Mononuclear cell (primary cell): ENCODE data around the gene ZGRF1. TPM values are rescaled to one million over a fixed set of nuclear protein-coding genes. Genes with fewer than 3 reads are reported as not detected.
"Not testable (repeated sequence)": the region's sequence is repeated elsewhere in the genome, so short reads cannot be mapped to it uniquely, and the experiment has no call there.

Experiments used
- H3K27me3 ChIP-seq: 2 replicates; pipeline ENCODE4 v1.6.0; 2011; ENCODE audit warnings: low read length, control low read depth; ENCODE audit not compliant: insufficient read depth
- H3K4me1 ChIP-seq: 2 replicates; pipeline ENCODE4 v1.5.1; 2011; ENCODE audit warnings: mild to moderate bottlenecking, low read length, control low read depth; ENCODE audit not compliant: insufficient read depth
- H3K4me3 ChIP-seq: 2 replicates; pipeline ENCODE4 v1.5.1; 2011; ENCODE audit warnings: mild to moderate bottlenecking, low read length, moderate library complexity
- H3K9me3 ChIP-seq: 2 replicates; pipeline ENCODE4 v1.5.1; 2011; ENCODE audit warnings: low read depth, mild to moderate bottlenecking, control low read depth, low read length
- total RNA-seq: library from RNA; depleted of rRNA; stranded (reverse); fragments of >200 nt; gene quantifications from one replicate; pipeline ENCODE4 v1.2.3, GENCODE V29; 2012

The ZGRF1 gene
- total RNA-seq, 1 donor: 10.0 TPM

DNA sequence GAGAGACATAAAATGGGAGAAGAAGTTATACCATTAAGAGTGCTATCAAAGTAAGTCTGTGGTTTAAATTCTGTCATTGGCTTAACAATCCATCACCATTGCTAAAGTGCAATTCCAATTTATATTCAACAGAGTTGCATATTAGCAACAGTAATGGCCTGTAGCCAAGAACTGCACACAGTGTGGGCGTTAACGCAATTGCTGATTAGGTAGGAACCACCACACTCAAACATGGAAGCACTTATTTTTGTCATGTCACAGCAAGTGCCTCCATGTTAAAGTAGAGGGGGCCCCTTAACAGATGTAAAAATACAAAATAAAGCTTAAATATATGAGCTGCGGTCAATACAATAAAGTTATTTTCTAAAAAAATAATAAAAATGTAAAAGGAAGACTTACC lies 11.1 kb upstream of the ZGRF1 start:
- H3K4me3 ChIP-seq: no peak overlapping the region
- no peaks in the 10 kb centered on the region for H3K27me3 ChIP-seq
- peaks cover 5% of the 10 kb centered on the region for H3K4me1 ChIP-seq
- no peaks in the 10 kb centered on the region for H3K9me3 ChIP-seq

DNA sequence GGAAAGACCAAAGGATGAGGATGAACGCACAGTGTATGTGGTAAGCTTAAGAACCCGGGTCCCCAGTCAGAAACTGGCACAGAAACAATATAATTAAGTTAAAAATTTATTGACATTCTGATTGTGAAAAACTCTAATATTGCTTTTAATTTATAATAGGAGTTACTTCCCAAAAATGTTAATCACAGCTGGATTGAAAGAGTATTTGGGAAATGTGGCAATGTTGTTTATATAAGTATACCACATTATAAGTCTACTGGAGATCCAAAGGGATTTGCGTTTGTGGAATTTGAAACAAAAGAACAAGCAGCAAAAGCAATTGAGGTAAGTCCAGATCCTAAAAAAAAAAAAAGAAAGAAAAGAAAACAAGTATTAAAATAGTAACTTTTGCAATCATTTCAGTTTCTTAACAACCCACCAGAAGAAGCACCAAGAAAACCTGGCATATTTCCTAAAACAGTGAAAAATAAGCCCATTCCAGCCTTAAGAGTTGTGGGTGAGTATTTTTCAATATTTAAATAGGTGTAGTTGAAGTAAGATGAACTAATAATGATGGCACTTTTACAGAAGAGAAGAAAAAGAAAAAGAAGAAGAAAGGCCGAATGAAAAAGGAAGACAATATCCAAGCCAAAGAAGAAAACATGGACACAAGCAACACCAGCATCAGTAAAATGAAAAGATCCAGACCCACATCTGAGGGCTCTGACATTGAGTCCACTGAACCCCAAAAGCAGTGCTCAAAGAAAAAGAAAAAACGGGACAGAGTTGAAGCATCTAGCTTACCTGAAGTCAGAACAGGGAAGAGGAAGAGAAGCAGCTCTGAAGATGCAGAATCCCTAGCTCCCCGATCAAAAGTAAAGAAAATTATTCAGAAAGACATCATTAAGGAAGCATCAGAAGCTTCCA lies 10.2 kb upstream of the ZGRF1 start:
- Histone ChIP-seq H3K4me1 (peaks cover 9% of the 10 kb centered on the region), H3K27me3 (no peaks in the 10 kb centered on the region), H3K4me3 (no peak overlapping the region), H3K9me3 (no peaks in the 10 kb centered on the region)

DNA sequence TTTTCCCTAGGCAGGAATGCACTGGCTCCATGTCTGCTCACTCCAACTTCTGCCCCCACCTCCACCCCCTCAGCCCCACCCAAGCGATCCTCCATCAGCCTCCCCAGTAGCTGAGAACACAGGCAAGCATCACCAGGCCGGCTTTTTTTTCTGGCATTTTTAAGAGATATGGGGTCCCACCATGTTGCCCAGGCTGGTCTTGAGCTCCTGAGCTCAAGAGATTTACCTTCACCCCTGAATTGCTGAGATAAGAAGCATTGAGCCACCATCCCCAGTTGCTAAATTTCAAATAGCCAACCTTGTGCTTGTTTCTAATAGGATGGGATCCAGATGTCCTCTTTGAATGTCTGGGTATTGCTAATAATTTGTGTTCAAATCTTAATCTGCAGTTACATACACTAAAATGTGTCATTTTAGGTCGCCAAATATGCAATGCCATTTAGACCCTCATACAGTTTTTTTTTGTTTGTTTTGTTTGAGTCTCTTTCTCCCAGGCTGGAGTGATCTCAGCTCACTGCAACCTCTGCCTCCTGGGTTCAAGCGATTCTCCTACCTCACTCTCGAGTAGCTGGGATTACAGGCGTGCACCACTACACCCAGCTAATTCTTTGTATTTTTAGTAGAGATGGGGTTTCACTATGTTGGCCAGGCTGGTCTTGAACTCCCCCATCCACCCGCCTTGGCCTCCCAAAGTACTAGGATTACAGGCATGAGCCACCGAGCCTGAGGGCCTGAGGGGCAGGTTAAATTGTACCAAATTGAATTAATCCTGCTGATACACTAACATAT lies 9.0 kb upstream of the ZGRF1 start:
- Histone ChIP-seq H3K9me3 (no peaks in the 10 kb centered on the region), H3K4me1 (peaks cover 13% of the 10 kb centered on the region), H3K4me3 (no peak overlapping the region), H3K27me3 (no peaks in the 10 kb centered on the region)

DNA sequence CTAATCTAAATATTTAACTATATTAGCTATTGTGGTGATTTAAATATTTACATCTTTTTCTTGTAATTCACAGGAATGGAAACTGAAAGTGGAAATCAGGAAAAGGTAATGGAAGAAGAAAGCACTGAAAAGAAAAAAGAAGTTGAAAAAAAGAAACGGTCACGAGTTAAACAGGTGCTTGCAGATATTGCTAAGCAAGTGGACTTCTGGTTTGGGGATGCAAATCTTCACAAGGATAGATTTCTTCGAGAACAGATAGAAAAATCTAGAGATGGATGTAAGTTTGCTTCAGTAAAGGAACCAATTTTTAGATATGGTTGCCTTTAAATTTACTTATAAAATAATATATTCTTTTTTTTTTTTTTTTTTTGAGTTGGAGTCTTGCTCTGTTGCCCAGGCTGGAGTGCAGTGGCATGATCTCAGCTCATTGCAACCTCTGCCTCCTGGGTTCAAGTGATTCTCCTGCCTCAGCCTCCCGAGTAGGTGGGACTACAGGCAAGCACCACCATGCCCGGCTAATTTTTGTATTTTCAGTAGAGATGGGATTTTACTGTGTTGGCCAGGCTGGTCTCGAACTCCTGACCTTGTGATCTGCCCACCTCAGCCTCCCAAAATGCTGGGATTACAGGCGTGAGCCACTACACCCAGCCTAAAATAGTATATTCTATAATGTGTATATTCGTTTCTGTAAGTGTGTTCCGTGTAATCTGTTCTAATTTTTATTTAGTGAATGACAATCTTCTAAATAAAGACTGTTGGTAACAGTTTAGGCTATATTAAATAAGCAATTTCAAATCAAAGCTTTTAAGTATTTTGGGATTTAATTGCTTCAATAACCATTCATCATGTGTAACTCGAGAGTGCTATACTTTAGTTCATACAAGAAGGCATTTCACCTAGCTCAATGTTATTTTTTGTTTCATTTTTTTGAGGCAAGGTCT lies 8.2 kb upstream of the ZGRF1 start:
- not testable (repeated sequence) for H3K4me3 ChIP-seq, H3K9me3 ChIP-seq, H3K27me3 ChIP-seq
- peaks cover 13% of the 10 kb centered on the region for H3K4me1 ChIP-seq

DNA sequence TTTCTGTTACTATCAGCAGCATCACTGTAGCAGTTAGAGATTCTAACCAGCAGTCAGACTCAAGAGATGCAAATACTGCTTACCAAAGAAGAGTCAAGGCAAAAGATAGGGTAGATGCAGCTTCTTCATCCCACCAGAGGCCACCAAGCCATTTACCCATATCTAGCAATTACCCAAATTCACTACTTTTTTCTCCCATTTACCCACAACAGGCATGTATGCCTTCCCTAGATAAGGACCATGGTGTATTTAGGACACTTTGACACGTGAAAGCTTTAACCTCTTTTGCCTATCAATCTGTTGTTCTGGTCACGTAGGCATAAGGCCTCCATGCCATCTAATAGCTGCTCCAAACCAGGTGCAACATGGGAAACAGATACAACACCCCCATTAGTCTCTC lies 5.8 kb upstream of the ZGRF1 start:
- Histone ChIP-seq H3K27me3 (no peaks in the 10 kb centered on the region), H3K4me1 (peaks cover 23% of the 10 kb centered on the region), H3K4me3 (no peak overlapping the region), H3K9me3 (no peaks in the 10 kb centered on the region)

DNA sequence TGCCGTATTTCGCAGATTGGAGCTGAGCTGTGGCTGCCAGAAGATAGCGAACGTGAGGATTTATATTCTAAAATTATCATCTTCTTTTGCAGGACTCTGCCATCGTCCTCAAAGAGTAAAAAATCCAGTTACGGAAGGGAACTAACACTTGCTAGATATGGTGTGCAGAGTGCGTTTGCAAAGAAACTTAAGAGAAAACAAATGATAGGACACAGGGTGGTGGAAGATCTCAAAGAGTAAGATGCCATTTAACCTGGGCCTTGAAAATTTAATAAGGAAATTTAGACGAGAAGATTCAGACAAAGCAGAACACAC lies 800 bp upstream of the ZGRF1 start:
- H3K4me1 ChIP-seq: peaks cover 18% of the 10 kb centered on the region
- no peaks in the 10 kb centered on the region for H3K9me3 ChIP-seq
- peak overlapping the region; percentile 70 for H3K4me3 ChIP-seq
- no peaks in the 10 kb centered on the region for H3K27me3 ChIP-seq

DNA sequence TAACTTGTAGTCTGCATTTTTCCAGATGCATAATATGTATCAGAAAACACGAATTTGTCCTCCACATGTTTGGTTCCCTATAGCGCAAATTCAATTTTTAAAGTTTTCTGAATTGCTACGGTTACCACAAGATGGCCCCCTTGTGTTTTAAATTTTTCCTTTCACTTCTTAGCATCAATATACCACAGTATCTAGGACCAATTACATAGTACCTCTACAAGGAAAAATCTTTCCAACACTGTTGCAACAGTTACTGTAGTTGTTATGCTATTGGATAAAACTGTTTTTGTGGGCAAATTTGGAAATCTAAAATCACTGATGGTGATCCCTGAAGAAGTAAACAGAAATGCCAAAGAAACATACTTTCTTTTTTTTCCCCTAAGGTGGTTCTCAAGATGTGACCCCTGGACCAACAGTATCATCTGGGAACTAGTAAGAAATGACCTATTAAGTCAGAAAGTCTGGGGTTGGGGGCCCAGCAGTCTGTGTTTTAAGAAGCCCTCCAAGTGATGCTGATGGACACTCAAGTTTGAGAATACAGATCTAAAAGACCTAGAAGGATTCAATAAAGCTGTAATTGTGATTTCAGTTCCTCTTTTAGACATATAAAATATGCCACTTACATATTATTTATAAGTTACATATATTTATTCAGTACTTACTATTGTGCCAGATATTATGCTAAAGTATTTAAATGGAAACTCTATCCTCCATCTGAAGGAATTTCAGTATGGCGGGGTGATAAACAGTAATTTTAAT lies 3.1 kb downstream of the ZGRF1 start:
- no peak overlapping the region for H3K4me3 ChIP-seq
- no peaks in the 10 kb centered on the region for H3K27me3 ChIP-seq
- peaks cover 14% of the 10 kb centered on the region for H3K4me1 ChIP-seq

DNA sequence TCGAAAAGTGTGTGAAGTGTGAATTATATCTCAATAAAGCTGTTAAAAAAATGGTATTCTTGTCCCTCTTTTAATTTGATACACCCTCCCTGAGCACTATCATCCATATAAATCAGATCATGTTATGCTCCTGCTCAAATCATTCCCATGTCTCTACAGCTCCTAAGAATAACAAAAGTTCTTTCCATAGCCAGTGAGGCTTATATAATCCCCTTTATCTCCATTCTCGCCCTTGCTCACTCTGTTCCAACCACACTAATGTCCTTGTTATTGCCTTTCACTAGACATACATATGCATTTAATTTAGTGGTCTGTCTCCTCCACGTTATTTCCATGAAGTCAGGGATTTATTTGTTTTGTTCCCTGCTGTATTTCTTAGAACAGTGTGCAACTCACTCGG lies 10.5 kb downstream of the ZGRF1 start:
- Histone ChIP-seq H3K4me1 (no peaks in the 10 kb centered on the region), H3K9me3 (no peaks in the 10 kb centered on the region), H3K4me3 (no peak overlapping the region), H3K27me3 (no peaks in the 10 kb centered on the region)

More for the DNA sequence above, 3.1 kb downstream of the ZGRF1 start:
- no peaks in the 10 kb centered on the region for H3K9me3 ChIP-seq

DNA sequence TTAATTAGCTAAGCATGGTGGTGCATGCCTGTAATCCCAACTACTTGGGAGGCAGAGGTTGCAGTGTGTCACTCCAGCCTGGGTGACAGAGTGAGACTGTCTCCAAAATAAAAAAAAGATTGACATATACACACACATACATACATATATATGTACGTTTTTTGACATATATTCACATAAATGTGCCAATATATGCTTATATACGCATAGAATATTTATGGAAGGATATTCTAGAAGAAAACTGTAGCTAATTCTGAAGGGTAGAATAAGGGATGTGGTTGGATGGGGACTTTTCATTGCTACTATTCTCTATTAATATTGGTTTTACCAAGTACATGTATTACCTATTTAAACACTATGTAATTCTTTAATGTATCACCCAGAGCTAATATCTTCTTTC lies 19.7 kb downstream of the ZGRF1 start:
- H3K4me3 ChIP-seq: no peak overlapping the region
- no peaks in the 10 kb centered on the region for H3K27me3 ChIP-seq
- H3K4me1 ChIP-seq: no peaks in the 10 kb centered on the region
- no peaks in the 10 kb centered on the region for H3K9me3 ChIP-seq

DNA sequence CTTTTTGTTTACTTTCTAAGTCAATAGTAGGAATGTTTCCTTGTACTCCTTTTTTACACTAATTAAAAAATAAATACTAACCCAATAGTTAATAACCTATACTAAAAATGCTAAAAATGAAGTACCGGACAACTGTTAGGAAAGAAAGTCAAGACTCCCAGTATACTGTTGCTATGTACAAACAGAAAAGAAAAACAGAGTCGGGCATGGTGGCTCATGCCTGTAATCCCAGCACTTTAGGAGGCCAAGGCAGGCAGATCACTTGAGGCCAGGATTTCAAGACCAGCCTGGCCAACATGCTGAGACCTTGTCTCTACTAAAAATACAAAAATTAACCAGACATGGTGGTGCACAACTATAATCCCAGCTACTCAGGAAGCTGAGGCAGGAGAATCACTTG lies 23.9 kb downstream of the ZGRF1 start:
- H3K4me3 ChIP-seq, H3K27me3 ChIP-seq, H3K4me1 ChIP-seq, H3K9me3 ChIP-seq: not testable (repeated sequence)

DNA sequence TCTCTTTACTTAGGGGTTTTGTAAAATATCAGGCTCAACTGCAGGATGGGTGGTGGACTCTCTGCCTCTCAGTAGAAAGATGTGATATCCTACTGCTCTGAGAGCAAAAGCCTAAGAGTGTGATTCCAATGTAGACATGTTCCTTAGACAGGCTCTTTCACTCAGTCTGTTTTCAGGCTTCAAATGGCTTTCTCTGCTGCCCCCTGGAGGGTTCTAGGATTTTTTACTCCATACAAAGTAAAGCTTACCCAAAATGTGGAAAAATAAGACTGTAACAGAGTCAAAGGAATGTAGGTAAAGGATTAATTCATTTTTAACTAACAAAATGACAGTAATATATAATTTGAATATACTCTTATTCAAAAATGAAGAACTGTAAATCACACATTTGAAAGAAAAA lies 32.1 kb downstream of the ZGRF1 start:
- Histone ChIP-seq H3K4me1 (no peaks in the 10 kb centered on the region), H3K9me3 (no peaks in the 10 kb centered on the region), H3K27me3 (no peaks in the 10 kb centered on the region), H3K4me3 (no peak overlapping the region)

DNA sequence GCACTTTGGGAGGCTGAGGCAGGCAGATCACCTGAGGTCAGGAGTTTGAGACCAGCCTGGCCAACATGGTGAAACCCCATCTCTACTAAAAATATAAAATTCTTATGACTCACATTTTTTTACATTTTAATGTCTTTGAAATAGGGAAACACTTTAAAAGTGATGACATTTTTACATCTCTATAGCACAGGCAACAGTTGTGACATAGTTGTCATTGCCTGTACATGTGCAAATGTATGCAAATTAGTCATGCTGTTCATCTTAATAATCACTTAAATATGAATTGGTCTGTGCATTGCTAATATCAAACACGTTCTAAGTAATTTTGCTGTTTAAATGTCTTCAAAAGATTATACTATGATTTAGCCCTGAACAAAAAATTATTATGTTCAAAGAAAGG lies 41.7 kb downstream of the ZGRF1 start:
- Histone ChIP-seq H3K4me3 (no peak overlapping the region), H3K9me3 (no peaks in the 10 kb centered on the region), H3K27me3 (no peaks in the 10 kb centered on the region), H3K4me1 (no peaks in the 10 kb centered on the region)

DNA sequence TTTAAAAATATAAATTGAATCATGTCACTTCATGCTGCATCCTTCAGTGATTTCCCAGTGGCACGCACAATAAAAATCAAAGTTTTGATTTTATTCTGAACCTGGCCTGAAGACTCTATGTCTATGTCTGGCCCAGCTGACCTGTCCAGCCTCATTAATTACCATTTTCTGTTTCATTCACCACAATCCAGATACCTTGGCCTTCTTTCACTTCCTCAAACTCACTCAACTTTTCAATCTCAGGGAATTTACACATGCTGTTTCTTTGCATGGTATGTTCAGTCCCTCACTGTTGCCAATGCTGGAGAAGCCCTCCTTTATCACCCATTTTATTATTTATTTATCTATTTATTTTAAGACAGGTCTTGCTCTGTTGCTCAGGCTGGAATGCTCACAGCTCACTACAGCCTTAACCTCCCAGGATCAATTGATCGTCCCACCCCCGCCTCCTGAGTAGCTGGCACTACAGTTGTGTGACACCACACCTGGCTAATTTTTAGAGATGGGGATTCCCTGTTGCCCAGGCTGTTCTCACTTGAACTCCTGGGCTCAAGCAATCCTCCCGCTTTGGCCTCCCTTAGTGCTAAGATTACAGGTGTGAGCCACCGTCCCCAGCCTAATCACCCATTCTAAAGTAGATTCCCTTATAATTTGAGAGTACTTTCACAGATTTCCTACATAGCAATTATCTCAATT lies 43.1 kb downstream of the ZGRF1 start:
- Histone ChIP-seq H3K4me1 (no peaks in the 10 kb centered on the region), H3K27me3 (no peaks in the 10 kb centered on the region), H3K9me3 (no peaks in the 10 kb centered on the region), H3K4me3 (no peak overlapping the region)

DNA sequence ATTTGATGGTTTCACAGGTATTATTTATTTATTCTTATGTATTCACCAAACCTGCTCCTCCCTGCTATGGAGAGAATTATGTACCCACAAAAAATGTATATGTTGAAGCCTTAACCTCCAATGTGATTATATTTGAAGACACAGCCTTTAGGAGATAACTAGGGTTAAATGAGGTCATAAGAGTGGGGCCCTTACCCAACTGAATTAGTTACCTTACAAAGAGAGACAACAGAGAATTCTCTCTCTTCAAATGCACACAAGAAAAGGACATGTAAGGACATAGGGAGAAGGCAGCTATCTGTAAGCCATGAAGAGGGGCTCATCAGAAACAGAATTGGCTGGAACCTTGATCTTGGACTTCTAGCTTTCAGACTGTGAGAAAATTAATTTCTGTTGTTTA lies 44.0 kb downstream of the ZGRF1 start:
- no peaks in the 10 kb centered on the region for H3K27me3 ChIP-seq
- H3K4me1 ChIP-seq: no peaks in the 10 kb centered on the region
- H3K4me3 ChIP-seq: no peak overlapping the region
- H3K9me3 ChIP-seq: no peaks in the 10 kb centered on the region
